Transverse colon (tissue), 4 donors: ENCODE data around the gene MYBPC1.

Experiments
- CTCF ChIP-seq, 5 experiments: fragments of 200-600 bp in 3 of 5; fragments of 450-650 bp in 2 of 5; sonication (generic) in 3 of 5; IDR thresholded peaks; 1 replicate in 2 of 5; 2 replicates in 3 of 5; pipeline ENCODE4 v1.5.1; 2016 to 2017; ENCODE audit warnings: antibody characterized with exemption in 5 of 5, inconsistent platforms in 3 of 5, mild to moderate bottlenecking in 2 of 5, moderate library complexity in 1 of 5
- EP300 ChIP-seq: sonication (generic); formaldehyde crosslinking; IDR thresholded peaks from one replicate; pipeline ENCODE4 v1.6.1; 2017; ENCODE audit warnings: antibody characterized with exemption, low read depth
- POLR2A ChIP-seq: fragments of 450-650 bp; IDR thresholded peaks from one replicate; pipeline ENCODE4 v1.6.1; 2016; ENCODE audit warnings: antibody characterized with exemption, mild to moderate bottlenecking, moderate library complexity
- POLR2AphosphoS5 ChIP-seq, 3 donors: sonication (generic); formaldehyde crosslinking; IDR thresholded peaks; one replicate each; pipeline ENCODE4 v1.6.1; 2016; ENCODE audit warnings: antibody characterized with exemption in 3 of 3

- TF ChIP-seq POLR2AphosphoS5 (IDR thresholded peaks at IDR 0.05) (no peak), POLR2A (no peak), CTCF (IDR thresholded peaks at IDR 0.05) (no peak), EP300 (no peak)
Observed at GRCh38 chr12:101706403-101706802, 111.6 kb downstream of the MYBPC1 start.
